Fibroblast of lung (primary cell): ENCODE results near the gene LSAMP.

Experiments used
- CTCF ChIP-seq, 2 donors: IDR thresholded peaks in 1 of 2; conservative IDR thresholded peaks in 1 of 2; 1 replicate in 1 of 2; 2 replicates in 1 of 2; pipeline ENCODE4 v1.5.1; 2011 to 2012; ENCODE audit warnings: low read length in 2 of 2, control low read depth in 1 of 2, inconsistent platforms in 1 of 2, low read depth in 1 of 2, mild to moderate bottlenecking in 1 of 2
- EZH2 ChIP-seq: IDR thresholded peaks from 2 replicates; pipeline ENCODE4 v1.5.1; 2012; ENCODE audit warnings: low read length, control low read depth, mild to moderate bottlenecking; ENCODE audit errors: missing control alignments

GRCh38 chr3:115980709-115981108, 464.6 kb downstream of the LSAMP start:
- no peak for TF ChIP-seq CTCF (conservative IDR thresholded peaks at IDR 0.05 in 1 of 2, IDR thresholded peaks at IDR 0.05 in 1 of 2; ENCODE audit: low read depth in 1 of 2, low read length in 2 of 2)
- no peak for TF ChIP-seq EZH2
